ENCODE data around the gene DLGAP1.
"Not testable (repeated sequence)": the region's sequence is repeated elsewhere in the genome, so short reads cannot be mapped to it uniquely, and the experiment has no call there.

DLGAP1 gene

GRCh38 chr18:4035521-4035920, 419.6 kb downstream of the DLGAP1 start:
- no peak for DNase-seq (ENCODE audit: low read depth)
- TF ChIP-seq CTCF (IDR thresholded peaks at IDR 0.05; ENCODE audit: insufficient read depth, low read depth, low read length, missing control alignments): no peak
- H3K4me3 ChIP-seq (ENCODE audit: low read depth, low read length): no peak overlapping the region

- not testable (repeated sequence) for H3K4me3 ChIP-seq (ENCODE audit: low read depth, low read length); DNase-seq (ENCODE audit: low read depth)
Observed at GRCh38 chr18:4034815-4035214, 420.3 kb downstream of the DLGAP1 start.

- TF ChIP-seq CTCF (IDR thresholded peaks at IDR 0.05; ENCODE audit: insufficient read depth, low read depth, low read length, missing control alignments): no peak
- no peak for DNase-seq (ENCODE audit: low read depth)
- H3K4me3 ChIP-seq (ENCODE audit: low read depth, low read length): no peak overlapping the region
Observed at GRCh38 chr18:4026542-4026941, 428.6 kb downstream of the DLGAP1 start.

GRCh38 chr18:4024702-4025101, 430.4 kb downstream of the DLGAP1 start:
- peak; percentile 17 for DNase-seq (ENCODE audit: low read depth)
- no peak overlapping the region for H3K4me3 ChIP-seq (ENCODE audit: low read depth, low read length)
- no peak for TF ChIP-seq CTCF (IDR thresholded peaks at IDR 0.05; ENCODE audit: insufficient read depth, low read depth, low read length, missing control alignments)

GRCh38 chr18:4022749-4023148, 432.4 kb downstream of the DLGAP1 start:
- not testable (repeated sequence) for DNase-seq (ENCODE audit: low read depth); H3K4me3 ChIP-seq (ENCODE audit: low read depth, low read length)

- no peak for TF ChIP-seq CTCF (IDR thresholded peaks at IDR 0.05; ENCODE audit: insufficient read depth, low read depth, low read length, missing control alignments)
- no peak overlapping the region for H3K4me3 ChIP-seq (ENCODE audit: low read depth, low read length)
- DNase-seq (ENCODE audit: low read depth): no peak
Observed at GRCh38 chr18:4020026-4020425, 435.1 kb downstream of the DLGAP1 start.

GRCh38 chr18:4017480-4017879, 437.6 kb downstream of the DLGAP1 start:
- H3K4me3 ChIP-seq (ENCODE audit: low read depth, low read length): no peak overlapping the region
- peak; percentile 32 for TF ChIP-seq CTCF (IDR thresholded peaks at IDR 0.05; ENCODE audit: insufficient read depth, low read depth, low read length, missing control alignments)
- DNase-seq (ENCODE audit: low read depth): peak; percentile 61

GRCh38 chr18:4016391-4017049, 438.6 kb downstream of the DLGAP1 start:
- no peak for TF ChIP-seq CTCF (IDR thresholded peaks at IDR 0.05; ENCODE audit: insufficient read depth, low read depth, low read length, missing control alignments)
- DNase-seq (ENCODE audit: low read depth): peak; percentile 60
- no peak overlapping the region for H3K4me3 ChIP-seq (ENCODE audit: low read depth, low read length)
